GM21390 (cell line): ENCODE data around the gene WNT3.
"Not testable (repeated sequence)": the region's sequence is repeated elsewhere in the genome, so short reads cannot be mapped to it uniquely, and the experiment has no call there.

Source experiments
- ATAC-seq: cut with Tn5 transposase; IDR thresholded peaks from one replicate; pipeline ENCODE4 v1.9.1; 2021; ENCODE audit not compliant: unreplicated experiment

WNT3 gene, protein sequence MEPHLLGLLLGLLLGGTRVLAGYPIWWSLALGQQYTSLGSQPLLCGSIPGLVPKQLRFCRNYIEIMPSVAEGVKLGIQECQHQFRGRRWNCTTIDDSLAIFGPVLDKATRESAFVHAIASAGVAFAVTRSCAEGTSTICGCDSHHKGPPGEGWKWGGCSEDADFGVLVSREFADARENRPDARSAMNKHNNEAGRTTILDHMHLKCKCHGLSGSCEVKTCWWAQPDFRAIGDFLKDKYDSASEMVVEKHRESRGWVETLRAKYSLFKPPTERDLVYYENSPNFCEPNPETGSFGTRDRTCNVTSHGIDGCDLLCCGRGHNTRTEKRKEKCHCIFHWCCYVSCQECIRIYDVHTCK

DNA sequence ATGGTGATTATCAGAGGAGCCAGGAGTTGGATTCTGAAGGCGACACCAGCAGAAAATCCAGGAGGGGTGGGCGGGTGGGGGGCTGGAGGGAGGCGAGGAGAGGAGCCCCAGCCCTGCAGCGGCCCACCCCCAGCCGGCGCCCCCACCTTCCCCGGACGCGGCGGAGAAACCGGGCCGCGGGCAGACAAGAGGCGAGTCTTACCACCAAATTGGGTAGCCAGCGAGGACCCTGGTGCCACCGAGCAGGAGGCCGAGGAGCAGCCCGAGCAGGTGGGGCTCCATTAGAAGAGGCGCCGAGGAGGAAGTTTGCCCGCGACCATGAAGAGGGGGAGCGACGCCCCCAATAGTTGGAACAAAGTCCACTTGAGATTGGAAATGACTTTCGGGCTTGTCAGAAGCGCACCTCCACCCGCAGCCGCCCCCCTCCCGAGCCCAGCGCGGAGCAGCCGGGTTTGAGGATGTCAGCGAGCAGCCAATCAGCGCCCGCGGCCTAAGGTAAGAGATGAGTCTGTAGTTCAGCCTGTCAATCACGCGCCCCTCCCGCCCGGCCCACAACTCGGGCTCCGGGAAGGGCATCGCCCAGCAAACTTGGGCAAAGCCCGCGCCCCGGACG, at the start of gene WNT3:
WNT3 (minus strand) TSS at position 377 of the 613 bp plus-strand sequence; CDS start at position 282, 95 bp downstream.
- no peak for ATAC-seq

DNA sequence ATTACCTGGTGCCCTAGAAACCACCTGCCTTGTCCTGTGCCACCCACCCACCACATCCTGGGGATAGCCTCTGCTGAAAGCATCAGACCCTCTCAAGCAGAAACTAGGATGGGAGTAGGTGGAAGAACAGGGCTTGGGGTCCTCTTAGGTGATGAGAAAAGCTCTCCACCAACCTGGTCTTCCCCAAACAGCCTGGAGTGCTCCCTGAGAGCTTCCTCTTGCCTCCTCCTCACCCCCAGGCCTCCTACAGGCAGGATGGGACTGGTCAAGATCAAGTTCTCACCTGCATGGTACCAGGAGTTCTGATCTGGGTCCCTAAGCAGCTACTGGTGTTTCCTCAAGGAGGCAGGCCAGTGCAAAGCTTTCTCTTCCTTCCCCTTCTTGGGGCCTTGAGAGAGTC, 48.3 kb upstream of the WNT3 start:
- ATAC-seq: no peak

DNA sequence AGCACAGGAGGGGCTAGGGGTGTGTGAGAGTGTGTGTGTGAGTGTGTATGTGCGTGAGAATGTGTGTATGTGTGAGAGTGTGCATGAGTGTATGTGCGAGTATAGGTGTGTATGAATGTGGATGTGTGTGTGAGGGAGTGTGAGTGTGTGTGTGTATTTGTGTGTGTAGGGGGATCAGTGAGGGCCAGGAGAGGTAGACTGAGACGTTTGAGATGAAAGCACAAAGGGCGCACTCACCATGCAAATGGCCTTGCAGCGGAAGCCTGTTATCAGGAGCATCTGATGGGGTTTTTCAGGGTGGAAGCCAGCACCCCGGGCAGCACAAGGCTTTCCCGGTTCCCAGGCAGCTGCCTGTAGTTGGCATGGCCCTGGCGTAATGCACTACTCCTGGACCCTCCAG, 47.8 kb upstream of the WNT3 start:
- ATAC-seq: no peak

DNA sequence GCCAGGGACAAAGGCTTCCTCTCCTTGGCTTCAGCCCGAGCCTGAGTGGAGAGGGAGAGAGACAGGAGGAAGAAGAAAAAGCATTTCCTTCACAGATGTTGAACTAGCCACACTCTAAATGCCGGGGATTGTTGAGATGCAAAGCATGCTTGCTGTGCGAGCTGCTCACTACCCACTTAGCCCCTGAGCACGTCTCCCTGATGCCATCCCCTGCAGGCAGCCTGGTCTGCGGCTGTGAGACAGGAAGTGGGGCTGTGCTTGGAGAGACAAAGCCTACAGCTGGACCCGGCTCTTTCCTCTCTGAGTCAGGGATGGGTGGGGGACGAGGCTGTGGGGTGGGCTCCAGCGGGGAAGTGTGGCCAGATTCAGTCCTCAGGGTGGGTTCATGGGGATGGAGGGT, 46.6 kb upstream of the WNT3 start:
- ATAC-seq: no peak

DNA sequence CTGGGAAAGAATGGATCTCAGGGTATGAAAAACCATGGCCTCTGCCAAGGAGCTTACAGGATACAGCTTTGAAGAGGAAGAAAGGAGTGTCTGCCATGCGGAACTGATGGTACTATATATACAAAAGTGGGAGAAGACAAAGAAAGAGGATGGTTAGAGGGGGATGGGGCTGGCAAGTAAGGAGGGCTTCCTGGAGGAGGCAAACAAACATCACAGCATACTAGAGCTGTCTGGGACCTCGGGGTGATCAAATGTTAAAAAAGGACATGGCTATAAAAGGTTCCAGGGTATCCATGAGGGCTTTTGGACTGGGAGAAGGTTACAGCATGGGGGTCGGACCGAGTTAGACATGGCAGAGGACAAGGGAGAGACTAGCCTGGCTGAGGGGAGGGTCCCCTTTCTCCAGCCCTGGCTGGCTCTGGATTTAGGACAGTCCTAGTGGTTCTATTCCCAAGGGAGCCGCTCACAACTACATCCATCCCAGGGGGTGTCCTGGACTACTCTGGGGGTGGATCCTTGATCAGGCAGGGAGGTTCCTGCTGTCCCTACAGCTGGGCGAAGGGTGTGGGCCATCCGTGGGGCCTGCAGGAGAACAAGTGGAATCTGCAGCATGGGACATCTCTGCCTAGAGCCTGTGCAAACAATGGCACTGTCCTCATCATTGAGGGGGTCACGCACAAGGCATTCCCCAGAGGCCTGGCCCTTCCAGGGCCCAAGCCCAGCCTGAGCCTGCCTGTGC, 45.1 kb upstream of the WNT3 start:
- no peak for ATAC-seq

DNA sequence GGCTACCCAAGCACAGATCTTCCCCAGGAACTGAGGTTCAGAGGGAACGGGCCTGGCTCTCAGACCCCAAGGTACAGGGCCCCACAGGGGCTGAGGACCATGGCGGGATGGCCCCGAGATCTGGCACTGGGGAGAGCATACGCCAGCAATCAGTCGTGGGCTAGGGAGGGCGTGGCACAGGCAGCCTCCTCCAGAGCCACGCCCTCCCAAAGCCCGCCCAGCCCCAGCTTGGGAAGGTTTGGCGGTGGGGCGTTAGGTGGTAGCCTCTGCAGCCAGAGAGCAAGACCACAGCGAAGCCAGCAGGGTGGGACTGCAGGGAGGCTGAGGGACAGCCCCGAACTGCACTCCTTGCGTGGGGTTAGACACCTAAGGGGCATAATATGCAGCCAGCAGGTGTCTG, 44.5 kb upstream of the WNT3 start:
- ATAC-seq: no peak

DNA sequence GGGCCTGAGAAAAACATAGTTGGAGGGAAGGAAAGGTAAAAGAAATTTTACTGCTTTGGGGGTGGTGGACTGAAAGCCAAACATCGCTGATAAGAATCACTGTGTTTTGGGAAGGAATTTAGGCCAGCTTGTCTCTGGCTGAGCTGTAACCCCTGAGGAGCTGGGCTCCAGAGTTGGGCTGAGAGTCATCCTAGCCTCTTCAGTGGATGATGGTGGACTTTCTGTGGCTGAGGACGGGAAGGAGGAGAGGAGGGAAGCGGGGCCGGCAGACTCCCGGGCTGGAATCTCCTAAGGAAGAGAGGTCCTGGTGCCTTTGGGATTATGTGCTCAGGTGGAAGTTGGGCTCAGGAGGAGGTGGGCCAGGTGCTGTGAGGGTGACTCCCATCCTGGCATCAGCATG, 41.5 kb upstream of the WNT3 start:
- ATAC-seq: no peak

DNA sequence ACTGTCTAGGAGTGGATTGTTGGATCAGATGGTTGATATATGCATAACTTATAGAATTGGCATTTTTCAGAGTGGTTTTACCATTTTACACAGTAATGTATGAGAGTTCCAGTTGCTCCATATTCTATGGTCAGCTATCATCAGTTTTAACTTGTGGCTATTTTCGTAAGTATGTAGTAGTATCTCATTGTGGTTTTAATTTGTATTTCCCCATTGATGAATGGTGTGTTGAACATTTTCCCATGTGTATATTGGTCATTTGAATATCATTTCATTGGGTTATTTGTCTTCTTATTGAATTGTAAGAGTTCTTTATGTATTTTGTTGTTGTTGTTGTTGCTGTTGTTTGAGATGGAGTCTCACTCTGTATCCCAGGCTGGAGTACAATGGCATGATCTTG, 39.1 kb upstream of the WNT3 start:
- no peak for ATAC-seq

DNA sequence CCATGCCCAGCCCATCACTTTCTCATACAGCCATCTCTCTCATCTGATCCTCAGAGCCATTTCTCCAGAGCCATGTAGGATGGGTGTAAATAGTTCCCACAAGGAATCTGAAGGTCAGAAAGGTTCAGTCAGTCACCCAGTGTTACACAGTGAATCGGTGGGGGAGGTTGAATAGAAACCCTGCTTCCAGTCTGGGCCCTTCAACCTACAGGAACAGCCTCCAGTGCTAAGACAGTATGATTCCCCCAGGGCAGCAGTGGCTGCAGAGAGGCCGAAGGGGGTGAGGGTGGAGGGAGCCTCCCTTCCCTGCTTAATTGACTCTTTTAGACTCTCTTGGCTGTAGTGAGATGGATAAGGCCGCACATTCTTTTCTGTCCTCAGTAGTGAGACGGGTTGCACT, 36.5 kb upstream of the WNT3 start:
- ATAC-seq: no peak

DNA sequence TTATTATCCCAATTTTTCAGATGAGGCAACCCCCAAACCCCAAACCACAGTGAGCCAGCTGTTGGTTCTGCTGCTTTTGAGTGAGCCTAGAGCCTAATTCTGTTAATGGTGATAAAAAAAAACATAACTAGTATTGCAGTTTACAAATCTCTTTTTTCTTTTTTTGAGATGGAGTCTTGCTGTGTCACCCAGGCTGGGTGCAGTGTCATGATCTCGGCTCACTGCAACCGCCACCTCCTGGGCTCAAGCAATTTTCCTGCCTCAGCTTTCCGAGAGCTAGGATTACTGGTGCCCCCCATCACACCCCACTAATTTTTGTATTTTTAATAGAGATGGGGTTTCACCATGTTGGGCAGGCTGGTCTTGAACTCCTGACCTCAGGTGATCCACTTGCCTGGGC, 36.0 kb upstream of the WNT3 start:
- ATAC-seq: no peak

DNA sequence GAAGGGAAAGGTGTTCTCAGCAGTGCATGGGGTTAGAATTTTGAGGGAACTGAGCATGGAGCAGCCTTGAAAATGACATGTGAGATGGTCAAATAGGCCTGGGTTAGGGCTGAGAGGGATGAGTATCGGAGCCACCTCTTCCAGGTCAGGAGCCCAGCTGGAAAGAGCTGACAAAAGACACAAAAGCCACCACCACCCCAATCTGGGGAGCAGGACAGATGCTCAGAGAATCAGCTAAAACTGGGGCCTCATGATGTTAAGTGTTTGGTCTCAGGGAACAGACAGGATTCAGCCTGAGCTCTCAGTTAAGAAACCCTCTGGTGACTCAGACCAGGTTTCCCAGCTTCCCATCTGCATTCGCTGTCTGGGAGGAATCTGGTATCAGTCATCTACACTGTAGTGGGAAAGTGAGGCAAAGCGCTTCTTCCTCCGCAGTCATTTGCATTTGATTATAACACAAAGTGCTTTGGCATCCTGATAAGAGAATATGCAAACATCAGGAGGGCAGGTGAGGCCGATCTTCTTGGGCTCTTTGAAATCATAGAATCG, 35.5 kb upstream of the WNT3 start:
- ATAC-seq: no peak

DNA sequence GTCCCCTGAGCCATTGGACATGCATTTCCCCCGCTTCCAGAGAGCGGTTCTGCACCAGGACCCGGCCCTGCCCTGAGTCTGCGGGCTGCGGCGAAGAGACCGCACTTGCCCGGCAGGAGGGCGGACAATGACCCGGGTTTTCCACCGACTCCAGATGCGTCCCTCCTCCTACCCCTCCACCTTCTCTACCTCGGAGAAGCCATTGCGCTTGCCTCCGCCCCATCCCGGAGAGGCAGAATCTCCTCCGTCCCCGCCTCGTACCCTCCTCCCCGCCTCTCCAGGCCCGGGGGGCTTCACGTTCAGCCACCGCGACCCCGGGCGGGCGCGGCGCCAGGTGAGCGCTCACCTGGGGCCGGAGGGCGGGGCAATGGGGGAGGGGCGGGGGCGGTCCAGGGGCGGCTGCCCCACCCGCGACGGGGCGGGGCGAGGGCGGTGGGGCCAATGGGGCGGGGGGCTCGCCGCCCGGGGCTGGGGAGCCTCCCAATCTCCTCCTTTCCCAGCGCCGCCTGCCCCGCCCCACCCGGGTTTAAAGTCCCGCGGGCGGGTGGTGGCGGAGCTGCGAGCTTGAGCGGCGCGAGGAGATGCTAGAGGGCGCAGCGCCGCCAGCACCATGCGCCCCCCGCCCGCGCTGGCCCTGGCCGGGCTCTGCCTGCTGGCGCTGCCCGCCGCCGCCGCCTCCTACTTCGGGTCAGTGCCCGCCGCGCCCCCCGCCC, 32.7 kb upstream of the WNT3 start, which contains the start of gene WNT9B:
WNT9B (plus strand) TSS at position 555 of the 713 bp plus-strand sequence; CDS start at position 611, 56 bp downstream.
- no peak for ATAC-seq

DNA sequence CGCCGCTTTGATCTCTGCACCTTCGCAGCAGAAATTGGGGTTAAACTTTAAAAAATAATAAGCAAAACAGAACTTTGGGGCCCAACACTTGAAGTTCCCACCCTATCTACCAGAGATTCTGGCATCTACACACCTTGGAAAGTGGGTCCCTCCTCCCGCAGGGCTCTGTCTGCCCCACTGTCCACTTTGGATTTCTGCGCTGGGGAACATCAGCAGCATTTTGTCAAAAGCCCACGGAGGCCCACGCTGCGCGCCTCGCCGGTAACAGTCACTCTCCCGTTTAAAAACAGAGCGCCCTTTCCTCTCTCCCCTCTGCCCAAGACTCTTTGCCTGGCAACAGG, 32.2 kb upstream of the WNT3 start:
- no peak for ATAC-seq

DNA sequence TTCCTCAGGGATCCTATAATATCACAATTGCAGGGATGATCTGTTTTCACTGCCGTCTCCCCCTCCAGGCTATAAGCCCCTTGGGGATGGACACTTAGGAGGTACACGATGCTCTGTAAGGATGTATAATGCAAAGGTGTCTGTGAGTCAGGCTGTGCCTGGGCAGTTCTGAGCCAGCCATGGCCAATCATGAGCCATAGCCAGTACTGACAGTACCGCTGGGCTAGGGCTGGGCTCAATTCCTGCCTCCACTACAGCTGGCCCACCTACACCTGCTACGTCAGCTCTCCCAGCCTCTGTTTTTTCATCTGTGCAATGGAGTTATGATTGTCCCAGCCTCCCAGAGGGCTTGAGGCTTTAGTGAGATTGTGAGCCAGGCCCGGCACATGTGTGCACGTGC, 30.0 kb upstream of the WNT3 start:
- no peak for ATAC-seq

DNA sequence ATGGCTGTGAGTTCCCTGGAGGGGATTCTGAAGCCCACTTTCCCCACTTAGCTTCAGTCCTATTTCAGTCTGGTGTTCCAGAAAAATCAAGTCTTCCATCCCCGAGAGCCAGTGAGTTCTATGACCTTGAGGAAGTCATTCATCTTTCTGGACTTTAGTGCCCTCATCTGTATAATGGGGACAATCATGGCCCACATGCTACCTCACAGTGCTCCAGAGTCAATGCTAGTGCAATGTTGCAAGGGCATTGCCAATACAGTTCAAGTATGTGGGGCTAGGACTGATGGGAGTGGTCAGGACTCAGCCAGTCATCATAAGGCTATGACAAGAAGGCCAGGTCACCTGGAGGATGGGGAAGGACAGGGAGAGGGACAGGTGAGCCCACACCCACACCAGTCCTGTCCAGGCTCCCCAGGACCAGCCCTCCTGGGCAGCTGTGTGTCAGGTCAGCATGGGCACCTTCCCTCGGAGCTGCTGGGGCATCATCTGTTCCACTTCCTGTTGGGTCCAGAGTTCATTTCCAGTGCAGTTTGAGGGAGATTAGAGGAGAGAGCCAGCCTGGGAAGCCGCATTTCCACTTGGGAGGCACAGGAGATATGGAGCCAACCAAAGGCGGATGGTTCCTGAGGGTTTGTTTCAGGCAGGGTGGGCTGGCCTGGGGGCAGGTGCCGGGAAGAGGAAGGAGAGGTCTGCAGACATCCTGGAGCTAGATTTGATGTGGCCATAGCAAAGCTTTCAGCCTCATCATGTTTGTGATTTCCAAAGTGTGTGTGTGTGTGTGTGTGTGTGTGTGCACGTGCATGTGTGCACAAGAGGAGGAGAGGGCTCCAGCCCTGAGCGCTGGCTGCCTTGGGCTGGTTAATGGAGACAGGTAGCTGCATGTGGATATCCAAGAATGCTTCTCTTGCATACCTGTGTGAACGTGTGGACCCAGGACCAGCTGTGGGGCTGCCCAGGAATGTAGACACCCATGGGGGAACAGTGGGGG, 29.0 kb upstream of the WNT3 start:
- no peak for ATAC-seq

DNA sequence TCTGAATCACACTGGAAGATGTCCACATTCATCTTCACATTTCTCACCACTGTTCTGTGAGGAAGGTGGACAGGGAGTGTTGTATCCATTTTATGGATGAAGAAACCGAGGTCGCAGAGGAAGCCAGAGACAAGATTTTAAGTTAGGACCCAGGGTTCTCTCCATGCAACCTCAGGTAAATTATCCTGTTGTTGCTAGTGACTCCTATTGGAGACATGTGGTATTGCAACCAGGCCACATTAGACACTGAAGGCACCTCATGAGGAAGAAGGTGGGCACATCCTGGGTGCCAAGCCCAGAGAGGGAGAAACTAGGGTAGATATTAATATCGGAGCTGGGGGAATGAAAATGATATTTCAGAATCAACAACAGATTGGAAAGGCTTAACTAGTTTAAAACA, 24.3 kb upstream of the WNT3 start:
- no peak for ATAC-seq

DNA sequence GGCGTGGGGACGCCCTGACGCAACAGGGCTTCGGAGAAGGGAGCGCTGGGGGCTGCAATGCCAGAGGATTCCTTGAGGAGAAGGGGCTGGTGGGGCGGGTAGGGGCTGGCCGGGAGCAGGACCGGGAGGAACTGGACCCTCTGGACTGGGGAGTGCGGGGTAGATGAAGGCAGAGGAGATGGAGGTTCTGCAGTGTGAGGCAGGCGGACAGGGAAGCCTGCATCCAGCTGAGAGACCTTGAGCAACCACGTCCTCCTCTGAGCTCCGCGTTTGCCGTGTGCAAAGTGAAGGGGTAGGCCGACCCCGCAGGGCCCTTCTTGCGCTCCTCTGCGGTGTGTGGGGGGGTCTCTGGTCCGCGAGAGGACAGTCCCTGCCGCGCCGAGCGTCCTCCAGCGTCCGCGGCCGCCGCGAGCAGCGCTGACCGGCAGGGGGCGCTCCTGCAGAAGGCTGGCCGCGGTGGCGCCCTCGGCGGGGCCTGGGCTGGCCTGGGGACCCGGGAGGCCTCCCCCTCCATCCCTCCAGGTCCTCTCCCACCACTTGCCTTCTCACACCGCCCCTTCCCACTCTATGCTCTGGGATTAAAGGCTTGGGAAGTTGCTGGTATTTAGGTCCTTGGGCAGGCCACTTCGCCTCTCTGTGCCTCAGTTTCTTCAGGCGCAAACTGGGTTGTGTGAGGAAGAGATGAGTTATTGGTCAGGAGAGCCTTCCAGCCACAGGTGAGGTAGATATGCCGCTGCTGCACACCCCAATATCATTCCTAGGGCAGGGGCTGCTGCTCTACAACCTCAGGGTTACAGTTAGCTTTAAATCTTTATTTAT, 23.3 kb upstream of the WNT3 start:
- no peak for ATAC-seq

DNA sequence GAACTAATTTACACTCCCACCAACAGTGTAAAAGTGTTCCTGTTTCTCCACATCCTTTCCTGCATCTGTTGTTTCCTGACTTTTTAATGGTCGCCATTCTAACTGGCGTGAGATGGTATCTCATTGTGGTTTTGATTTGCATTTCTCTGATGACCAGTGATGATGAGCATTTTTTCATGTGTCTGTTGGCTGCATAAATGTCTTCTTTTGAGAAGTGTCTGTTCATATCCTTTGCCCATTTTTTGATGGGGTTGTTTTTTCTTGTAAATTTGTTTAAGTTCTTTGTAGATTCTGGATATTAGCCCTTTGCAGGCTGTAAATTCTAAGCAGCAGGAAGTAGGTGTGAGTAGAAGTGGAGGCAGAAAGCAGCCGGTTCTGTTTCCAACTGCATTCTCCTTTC, 22.1 kb upstream of the WNT3 start:
- not testable (repeated sequence) for ATAC-seq

DNA sequence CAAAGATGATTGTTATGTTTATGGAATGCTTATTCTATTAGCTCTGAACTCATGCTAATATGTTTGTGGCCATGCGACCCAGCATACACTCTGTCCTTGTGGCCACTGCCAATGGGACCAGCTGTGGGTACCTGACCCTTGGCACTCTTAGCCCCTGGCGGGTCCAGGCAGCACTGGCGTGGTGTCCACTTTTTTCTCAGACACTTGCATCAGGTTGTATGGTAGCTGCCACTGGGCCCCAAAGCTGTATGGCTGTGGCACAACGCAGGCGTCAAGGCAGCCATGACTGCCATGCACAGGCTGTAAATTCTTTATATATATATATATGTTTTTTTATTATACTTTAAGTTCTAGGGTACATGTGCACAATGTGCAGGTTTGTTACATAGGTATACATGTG, 20.7 kb upstream of the WNT3 start:
- ATAC-seq: no peak
